ENCODE measurements around the gene DIP2A. TPM values are rescaled to one million over a fixed set of nuclear protein-coding genes. Genes with fewer than 3 reads are reported as not detected.
A peak's percentile ranks its signal among the peaks of the same experiment; 100 is the strongest.

Gene DIP2A
- total and polyA plus RNA-seq, 7 donors, result 7.3 to 12.2 (median 11.0) TPM

DNA sequence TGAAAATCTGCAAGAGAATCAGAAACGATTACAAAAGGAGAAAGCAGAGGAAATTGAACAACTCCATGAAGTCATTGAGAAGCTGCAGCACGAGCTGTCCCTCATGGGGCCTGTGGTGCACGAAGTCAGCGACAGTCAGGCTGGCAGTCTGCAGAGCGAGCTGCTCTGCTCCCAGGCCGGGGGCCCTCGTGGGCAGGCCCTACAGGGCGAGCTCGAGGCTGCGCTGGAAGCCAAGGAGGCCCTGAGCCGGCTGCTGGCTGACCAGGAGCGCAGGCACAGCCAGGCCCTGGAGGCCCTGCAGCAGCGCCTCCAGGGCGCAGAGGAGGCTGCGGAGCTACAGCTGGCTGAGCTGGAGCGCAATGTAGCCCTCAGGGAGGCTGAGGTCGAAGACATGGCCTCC lies 47.5 kb upstream of the DIP2A start:
- ATAC-seq (peak in 3 of 4 donors; percentile 3 to 14 (median 13)), DNase-seq (peak; percentile 8 to 44)
- Histone ChIP-seq H3K9me3 (no peaks in the 10 kb centered on the region), H3K27ac (no peak overlapping the region), H3K36me3 (ENCODE audit: insufficient read depth in 1 of 2, low read depth in 1 of 2) (peaks cover 15 to 91% of the 10 kb centered on the region in 2 donors), H3K4me3 (no peak overlapping the region), H3K4me1 (no peaks in the 10 kb centered on the region), H3K27me3 (ENCODE audit: insufficient read depth in 3 of 3, low read length in 2 of 3) (no peaks in the 10 kb centered on the region)
- 83 to 90% (median 90%) methylated on average over 17 of the region's 17 CpGs for WGBS, 3 donors
- TF ChIP-seq, protein P1, sequence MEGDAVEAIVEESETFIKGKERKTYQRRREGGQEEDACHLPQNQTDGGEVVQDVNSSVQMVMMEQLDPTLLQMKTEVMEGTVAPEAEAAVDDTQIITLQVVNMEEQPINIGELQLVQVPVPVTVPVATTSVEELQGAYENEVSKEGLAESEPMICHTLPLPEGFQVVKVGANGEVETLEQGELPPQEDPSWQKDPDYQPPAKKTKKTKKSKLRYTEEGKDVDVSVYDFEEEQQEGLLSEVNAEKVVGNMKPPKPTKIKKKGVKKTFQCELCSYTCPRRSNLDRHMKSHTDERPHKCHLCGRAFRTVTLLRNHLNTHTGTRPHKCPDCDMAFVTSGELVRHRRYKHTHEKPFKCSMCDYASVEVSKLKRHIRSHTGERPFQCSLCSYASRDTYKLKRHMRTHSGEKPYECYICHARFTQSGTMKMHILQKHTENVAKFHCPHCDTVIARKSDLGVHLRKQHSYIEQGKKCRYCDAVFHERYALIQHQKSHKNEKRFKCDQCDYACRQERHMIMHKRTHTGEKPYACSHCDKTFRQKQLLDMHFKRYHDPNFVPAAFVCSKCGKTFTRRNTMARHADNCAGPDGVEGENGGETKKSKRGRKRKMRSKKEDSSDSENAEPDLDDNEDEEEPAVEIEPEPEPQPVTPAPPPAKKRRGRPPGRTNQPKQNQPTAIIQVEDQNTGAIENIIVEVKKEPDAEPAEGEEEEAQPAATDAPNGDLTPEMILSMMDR (IDR thresholded peaks at IDR 0.05), result no peak
- intact Hi-C loops (cut with DNase I), result no loop called here

DNA sequence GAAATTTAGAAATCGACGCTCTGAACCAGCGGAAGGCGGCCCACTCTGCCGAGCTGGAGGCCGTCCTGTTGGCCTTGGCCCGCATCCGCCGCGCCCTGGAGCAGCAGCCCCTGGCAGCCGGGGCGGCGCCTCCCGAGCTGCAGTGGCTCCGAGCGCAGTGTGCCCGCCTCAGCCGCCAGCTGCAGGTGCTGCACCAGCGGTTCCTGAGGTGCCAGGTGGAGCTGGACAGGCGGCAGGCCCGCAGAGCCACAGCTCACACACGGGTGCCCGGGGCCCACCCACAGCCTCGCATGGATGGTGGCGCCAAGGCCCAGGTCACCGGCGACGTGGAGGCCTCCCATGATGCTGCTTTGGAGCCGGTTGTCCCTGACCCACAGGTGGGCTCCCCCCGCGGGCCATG lies 47.0 kb upstream of the DIP2A start:
- Histone ChIP-seq H3K27ac (no peak overlapping the region), H3K27me3 (ENCODE audit: insufficient read depth in 3 of 3, low read length in 2 of 3) (no peaks in the 10 kb centered on the region), H3K9me3 (no peaks in the 10 kb centered on the region), H3K4me1 (no peaks in the 10 kb centered on the region), H3K4me3 (no peak overlapping the region), H3K36me3 (ENCODE audit: insufficient read depth in 1 of 2, low read depth in 1 of 2) (peaks cover 17 to 92% of the 10 kb centered on the region in 2 donors)
- TF ChIP-seq, protein P1 (IDR thresholded peaks at IDR 0.05), result no peak
- intact Hi-C loops (cut with DNase I), result no loop called here
- peak in 2 of 4 donors; percentile 1 to 2 for ATAC-seq
- WGBS, 3 donors, result 90 to 92% (median 92%) methylated on average over 24 to 31 of the region's 31 CpGs
- peak; percentile 23 to 54 for DNase-seq

DNA sequence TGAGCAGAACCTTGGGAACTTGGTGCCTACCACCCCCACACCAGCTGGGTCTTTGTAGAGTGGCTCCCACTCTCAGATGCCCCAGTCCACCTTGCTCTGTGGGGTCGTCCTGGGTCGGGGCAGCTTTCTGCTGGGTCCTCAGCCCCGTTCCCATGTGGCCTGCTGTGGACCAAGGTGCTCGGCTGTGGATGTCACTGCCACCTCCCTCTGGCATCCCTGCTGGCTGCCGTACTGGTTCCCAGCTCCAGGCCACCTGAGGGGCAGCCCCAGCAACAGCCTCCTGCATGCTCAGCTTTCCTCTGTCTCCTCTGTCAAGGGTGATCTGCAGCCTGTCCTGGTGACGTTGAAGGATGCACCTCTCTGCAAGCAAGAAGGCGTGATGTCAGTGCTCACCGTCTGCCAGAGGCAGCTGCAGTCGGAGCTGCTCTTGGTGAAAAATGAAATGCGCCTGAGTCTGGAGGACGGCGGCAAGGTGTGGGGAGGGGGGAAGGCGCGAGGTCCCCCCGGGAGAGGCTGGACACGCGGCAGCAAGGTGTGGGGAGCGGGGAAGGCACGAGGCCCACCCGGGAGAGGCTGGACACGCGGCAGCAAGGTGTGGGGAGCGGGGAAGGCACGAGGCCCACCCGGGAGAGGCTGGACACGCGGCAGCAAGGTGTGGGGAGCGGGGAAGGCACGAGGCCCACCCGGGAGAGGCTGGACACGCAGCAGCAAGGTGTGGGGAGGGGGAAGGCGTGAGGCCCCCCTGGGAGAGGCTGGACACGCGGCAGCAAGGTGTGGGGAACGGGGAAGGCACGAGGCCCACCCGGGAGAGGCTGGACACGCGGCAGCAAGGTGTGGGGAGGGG lies 45.9 kb upstream of the DIP2A start:
- Histone ChIP-seq H3K4me1 (no peaks in the 10 kb centered on the region), H3K9me3 (no peaks in the 10 kb centered on the region), H3K27ac (no peak overlapping the region), H3K36me3 (ENCODE audit: insufficient read depth in 1 of 2, low read depth in 1 of 2) (peaks cover 17 to 92% of the 10 kb centered on the region in 2 donors), H3K4me3 (no peak overlapping the region), H3K27me3 (ENCODE audit: insufficient read depth in 3 of 3, low read length in 2 of 3) (no peaks in the 10 kb centered on the region)
- no peak for ATAC-seq
- TF ChIP-seq, protein P1 (IDR thresholded peaks at IDR 0.05), result no peak
- 84 to 86% (median 85%) methylated on average over 26 to 31 of the region's 39 CpGs for WGBS, 3 donors
- intact Hi-C loops (cut with DNase I), result no loop called here
- peak; percentile 7 to 48 for DNase-seq

DNA sequence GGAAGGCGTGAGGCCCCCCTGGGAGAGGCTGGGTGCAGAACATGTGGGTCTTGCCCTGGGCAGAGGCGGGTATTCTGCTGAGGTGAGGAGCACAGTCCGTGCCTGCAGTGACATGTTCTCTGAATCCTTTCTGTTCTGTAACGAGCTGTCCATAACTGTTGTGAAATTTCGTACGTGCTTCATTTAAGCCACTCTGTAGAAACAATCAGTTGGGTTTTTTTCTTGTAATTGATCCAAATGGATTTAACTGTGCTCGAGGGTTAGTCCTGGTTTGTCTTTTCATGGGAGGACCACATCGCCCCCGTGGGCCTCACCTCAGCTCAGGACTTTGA lies 45.4 kb upstream of the DIP2A start:
- WGBS, 3 donors, result 77 to 87% (median 84%) methylated on average over 9 of the region's 9 CpGs
- Histone ChIP-seq H3K4me1 (no peaks in the 10 kb centered on the region), H3K9me3 (no peaks in the 10 kb centered on the region), H3K36me3 (ENCODE audit: insufficient read depth in 1 of 2, low read depth in 1 of 2) (peaks cover 18 to 92% of the 10 kb centered on the region in 2 donors), H3K27me3 (ENCODE audit: insufficient read depth in 3 of 3, low read length in 2 of 3) (no peaks in the 10 kb centered on the region), H3K27ac (no peak overlapping the region), H3K4me3 (no peak overlapping the region)
- ATAC-seq (peak in 1 of 4 donors; percentile 13), DNase-seq (peak in 1 of 2 donors; percentile 45)
- TF ChIP-seq, protein P1 (IDR thresholded peaks at IDR 0.05), result no peak
- intact Hi-C loops (cut with DNase I), result no loop called here
